Adrenal gland (tissue), 5 donors: ENCODE measurements around the gene GPATCH4.

Experiments used
- CTCF ChIP-seq, 6 experiments: fragments of 450-650 bp in 4 of 6; fragments of 200-600 bp in 2 of 6; sonication (generic) in 1 of 6; IDR thresholded peaks; 1 replicate in 5 of 6; 2 replicates in 1 of 6; pipeline versions ENCODE4 v1.5.1 to v1.8.0; 2016 to 2021; ENCODE audit warnings: antibody characterized with exemption in 6 of 6, mild to moderate bottlenecking in 2 of 6, moderate library complexity in 1 of 6
- POLR2A ChIP-seq, 2 donors: fragments of 450-650 bp; IDR thresholded peaks; one replicate each; pipeline ENCODE4 v1.6.1; 2017; ENCODE audit warnings: antibody characterized with exemption in 2 of 2, mild to moderate bottlenecking in 2 of 2, moderate library complexity in 1 of 2
- donor health status: DM: no; HTN: no; CAD: no.

GRCh38 chr1:156602557-156602993 is 1.3 kb upstream of the GPATCH4 start:
- TF ChIP-seq POLR2A (IDR thresholded peaks at IDR 0.05) (no peak), CTCF (IDR thresholded peaks at IDR 0.05) (peak in 3 of 6 experiments; percentile 11 to 27 (median 25))
